GM20431 (cell line): ENCODE measurements around the gene GPR32.

Experiments
- in situ Hi-C: fragments of 300-500 bp; cut with MseI, MboI; formaldehyde crosslinking; loops from one replicate; pipeline ENCODE4 v1.15.0; 2020; ENCODE audit warnings: low sequenced_read_pairs; ENCODE audit not compliant: unreplicated experiment

Gene GPR32

DNA sequence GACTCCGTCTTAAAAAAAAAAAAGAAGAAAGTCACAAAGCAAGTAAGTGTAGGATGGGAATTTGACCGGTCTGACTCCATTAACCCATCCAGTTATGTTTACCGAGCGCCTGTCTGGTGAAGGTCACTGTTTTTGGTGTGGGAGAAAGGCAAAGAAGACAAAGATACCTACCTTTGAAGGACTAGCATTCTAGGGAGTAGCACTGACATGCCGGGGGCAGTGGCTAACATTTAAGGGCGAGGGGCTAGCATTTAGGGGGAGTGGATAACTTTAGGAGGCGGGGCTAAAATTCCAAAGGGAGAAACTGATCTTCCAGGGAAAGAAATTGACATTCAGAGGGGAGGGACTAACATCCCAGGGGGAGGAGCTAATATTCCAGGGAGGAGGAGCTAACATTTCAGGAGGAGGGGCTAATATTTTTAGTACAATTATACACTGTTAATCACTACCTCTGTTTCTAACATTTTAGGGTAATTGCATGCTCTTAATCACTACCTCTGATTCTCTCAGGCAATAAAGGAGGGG, 8.7 kb downstream of the GPR32 start:
- in situ Hi-C loops: loop anchor here (25.0 kb wide), 2 partner anchors 242 to 417 kb away; partner anchors contain the start of gene NAPSA

DNA sequence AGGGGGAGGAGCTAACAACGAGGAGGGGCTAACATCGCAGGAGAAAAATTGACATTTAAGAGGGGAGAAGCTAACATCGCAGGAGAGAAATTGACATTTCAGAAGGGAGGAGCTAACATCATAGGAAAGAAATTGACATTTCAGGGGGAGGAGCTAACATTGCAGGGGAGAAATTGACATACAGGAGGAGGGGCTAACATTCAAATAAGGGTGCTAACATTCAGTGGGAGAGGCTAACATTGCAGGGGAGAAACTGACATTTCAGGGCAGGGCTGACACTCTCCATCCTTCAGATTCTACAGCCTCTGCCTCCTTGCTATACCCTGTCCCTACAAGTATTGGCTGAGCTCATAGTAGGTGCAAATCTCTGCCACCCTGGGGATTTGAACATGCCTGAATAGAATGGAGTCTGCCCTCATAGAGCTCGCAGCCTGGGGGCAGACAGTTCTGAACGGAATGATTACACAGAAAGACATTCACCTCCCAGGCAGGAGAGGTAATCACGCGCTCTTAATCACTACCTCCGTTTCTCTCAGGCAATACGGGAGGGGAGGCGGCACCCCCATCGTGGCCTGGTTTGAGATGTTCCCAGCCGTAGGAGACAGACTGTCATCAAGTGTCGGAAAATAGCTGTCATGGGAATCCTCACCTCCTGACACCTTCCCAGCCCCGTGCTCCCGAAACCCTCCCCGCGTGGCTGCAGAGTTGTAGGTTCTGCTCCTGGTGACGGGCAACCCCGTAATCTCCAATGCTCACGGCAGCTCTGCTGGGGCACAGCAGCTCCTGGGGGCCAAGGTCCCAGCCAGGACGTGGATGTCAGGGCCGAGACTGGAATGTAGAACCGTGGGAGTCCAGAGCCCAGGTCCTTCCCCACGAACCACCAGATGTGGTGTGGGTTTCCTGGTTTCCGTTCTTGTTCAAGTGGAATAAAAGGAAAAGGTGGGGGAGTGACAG, 9.5 kb downstream of the GPR32 start:
- in situ Hi-C loops: loop anchor here (25.0 kb wide), 2 partner anchors 242 to 417 kb away; partner anchors contain the start of gene NAPSA

DNA sequence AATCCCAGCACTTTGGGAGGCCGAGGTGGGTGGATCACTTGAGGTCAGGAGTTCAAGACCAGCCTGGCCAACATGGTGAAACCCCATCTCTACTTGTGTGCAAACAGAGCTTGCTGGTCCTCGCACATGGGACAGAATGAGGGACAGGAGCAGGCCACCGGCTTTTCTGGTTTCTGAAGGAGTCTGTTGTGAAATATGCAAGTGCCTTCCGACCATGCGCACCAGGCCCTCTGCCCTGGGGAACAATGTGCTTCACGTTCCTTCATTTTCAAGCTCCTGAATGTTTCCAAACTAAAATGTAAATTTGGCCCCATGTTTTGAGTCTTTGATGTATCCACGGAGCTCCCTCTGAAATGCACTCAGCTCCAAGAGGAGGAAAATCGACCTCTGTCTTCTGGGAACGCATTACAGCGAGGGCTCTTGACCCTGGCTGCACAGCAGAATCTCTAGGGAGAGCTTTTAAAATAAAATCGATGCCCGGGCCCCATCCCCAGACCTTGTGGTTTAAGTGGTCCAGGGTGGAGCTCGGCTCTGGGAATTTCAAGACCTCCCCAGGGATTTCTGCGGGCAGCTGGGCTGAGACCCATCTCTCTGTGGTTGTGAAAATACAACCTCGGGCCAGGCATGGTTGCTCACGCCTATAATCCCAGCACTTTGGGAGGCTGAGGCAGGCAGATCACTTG, 10.6 kb downstream of the GPR32 start:
- in situ Hi-C loops: loop anchor here (25.0 kb wide), 2 partner anchors 244 to 419 kb away; partner anchors contain the start of gene NAPSA

DNA sequence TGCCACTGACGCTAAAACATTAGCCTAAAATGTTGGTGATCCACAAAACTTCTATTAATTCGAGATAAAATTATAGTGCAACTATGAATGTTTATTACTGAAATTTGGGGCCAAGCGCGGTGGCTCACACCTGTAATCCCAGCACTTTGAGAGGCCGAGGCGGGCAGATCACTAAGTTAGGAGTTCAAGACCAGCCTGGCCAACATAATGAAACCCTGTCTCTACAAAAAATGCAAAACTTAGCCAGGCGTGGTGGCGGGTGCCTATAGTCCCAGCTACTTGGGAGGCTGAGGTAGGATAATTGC, 13.5 kb downstream of the GPR32 start:
- in situ Hi-C loops: loop anchor here (25.0 kb wide), 2 partner anchors 246 to 421 kb away; partner anchors contain the start of gene NAPSA

DNA sequence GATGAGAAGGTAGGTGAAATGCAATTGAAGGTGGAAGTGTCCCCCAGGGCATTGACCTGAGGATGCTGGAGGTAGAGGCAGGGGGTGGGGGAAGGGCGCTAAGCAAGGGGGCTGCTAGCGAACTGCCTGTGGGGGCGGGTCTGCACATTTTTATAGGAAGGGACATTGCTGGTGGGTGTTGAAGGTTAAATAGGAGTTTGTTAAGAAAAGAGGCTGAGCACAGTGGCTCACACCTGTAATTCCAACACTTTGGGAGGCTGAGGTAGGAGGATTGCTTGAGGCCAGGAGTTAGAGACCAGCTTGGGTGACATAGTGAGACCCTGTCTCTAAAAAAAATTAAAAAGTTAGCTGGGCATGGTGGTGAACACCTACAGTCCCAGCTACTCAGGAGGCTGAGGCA, 14.4 kb downstream of the GPR32 start:
- in situ Hi-C loops: loop anchor here (25.0 kb wide), 2 partner anchors 247 to 422 kb away; partner anchors contain the start of gene NAPSA

DNA sequence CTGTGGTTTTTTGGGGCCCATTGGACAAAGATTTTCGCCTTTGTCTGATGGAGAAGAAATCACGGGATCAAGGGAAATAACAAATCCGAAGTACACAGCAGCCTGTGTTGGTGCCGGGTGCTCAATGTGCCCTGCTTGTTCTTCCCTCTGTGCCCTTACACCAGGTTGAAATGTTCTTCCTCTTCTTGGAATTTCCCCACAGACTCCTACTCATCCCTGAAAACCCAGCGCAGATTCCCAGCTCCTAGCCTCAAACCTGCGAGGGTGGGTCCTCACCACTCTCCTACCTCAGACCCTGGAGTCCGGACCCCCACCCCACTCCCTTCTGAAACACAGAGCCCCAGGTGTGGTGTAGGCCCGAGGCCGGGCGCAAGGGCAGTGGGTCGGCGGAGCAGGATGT, 15.1 kb downstream of the GPR32 start:
- in situ Hi-C loops: loop anchor here (25.0 kb wide), 2 partner anchors 248 to 423 kb away; partner anchors contain the start of gene NAPSA

DNA sequence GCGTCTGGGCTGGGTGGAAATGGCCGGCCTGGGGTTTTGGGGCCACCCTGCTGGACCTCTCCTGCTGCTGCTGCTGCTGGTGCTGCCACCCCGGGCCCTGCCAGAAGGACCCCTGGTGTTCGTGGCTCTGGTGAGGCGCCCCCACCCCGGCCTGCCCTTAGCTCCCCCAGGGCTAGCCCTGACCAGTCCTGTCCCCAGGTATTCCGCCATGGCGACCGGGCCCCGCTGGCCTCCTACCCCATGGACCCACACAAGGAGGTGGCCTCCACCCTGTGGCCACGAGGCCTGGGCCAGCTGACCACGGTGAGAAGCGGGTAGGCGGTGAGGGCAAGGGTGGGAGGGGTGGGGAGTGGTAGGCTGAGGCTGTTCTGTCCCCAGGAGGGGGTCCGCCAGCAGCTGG, 20.1 kb downstream of the GPR32 start, which contains the start of gene ACP4:
Gene ACP4, plus strand, starts transcription at position 20 of the 400 bp plus-strand sequence. Its CDS starts 0 bp downstream, at position 20.
- in situ Hi-C loops: loop anchor here (10.0 to 25.0 kb wide), 3 partner anchors 124 to 428 kb away; partner anchors contain the start of genes KLK4 and NAPSA

DNA sequence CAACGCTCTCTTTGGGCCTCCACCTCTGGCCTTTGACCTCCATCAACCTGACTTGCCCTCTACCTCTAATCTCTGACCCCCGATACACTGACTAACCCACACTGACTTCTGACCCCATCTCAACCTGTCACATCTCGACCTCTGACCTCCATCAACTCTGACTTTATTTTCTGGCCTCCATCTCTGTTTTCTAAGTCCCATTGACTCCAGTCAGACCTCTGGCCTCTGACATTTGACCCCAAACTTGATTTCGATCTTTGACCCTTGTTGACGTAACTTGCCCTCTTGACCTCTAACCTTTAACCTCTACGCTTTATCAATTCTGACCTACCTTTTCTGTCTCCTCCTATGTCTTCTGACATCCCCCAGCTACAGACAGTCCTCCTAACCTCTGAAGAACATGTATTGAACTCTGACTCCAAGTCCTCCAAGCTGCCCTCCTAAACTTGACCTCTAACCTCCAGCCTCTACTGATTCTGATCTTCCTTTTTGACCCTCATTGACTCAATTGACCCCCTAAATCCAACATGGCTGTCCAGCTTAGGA, 20.7 kb downstream of the GPR32 start:
- in situ Hi-C loops: loop anchor here (10.0 to 25.0 kb wide), 3 partner anchors 124 to 429 kb away; partner anchors contain the start of genes KLK4 and NAPSA

DNA sequence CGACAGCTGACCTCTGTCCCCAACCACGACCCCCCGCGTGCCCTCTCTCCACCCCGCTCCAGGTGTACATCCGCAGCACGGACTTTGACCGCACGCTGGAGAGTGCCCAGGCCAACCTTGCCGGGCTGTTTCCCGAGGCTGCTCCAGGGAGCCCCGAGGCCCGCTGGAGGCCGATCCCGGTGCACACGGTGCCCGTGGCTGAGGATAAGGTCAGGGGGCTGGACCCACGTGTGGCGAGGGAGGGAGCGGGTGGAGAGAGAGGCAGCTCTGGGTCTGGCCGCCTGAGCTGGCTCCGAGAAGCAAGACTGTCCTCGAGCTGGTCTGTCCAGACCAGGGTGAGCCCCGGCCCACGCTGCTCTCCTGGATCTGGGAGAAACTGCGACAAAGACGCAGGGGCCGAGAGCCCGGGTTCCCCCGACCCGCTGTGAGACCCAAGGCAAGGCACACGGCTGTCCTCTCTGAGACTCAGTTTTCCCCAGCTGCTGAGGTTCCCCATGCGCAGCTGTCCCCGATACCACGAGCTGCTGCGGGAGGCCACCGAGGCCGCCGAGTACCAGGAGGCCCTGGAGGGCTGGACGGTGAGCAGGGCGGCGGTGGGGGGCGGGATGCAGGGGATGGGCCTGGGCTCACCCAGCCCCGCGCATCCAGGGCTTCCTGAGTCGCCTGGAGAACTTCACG, 21.5 kb downstream of the GPR32 start:
- in situ Hi-C loops: loop anchor here (10.0 to 25.0 kb wide), 3 partner anchors 123 to 429 kb away; partner anchors contain the start of genes KLK4 and NAPSA

DNA sequence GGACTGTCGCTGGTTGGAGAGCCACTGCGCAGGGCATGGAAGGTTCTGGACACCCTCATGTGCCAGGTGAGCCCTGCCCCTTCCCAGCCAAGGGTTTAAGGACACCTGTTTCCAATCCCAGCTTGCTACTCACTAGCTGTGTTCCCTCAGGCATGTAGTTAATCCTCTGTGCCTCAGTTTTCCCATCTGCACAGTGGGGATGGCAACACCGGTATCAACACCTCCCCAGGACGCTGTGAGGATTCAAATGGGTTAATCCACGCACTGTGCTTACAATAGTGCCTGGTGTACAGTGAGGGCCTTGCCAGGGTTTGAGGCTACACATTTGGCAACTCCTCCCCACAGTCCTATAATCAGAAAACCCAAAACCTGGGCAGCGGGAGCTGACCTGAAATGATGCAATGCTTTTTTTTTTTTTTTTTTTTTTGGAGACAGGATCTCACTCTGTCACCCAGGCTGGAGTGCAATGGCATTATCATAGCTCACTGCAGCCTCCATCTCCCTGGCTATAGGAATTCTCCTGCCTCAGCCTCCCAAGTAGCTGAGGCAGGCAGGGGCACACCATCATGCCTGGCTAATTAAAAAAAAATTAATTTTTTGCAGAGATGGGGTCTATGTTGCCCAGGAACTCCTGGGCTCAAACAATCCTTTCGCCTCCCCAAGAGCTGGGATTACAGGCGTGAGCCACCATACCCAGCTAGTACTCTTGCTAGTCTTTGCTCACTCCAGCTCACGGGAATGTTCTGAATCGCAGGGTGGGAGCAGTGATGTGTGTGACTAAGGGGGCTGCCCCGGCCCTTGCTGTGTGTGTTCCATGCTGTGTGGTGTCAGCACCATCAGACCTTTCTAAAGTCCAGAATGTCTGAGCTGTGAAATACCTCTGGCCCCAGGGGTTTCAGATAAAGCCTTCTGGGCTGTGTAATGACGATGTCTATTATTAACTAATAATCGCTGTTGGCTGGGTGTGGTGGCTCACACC, 22.3 kb downstream of the GPR32 start:
- in situ Hi-C loops: loop anchor here (10.0 to 25.0 kb wide), 3 partner anchors 122 to 430 kb away; partner anchors contain the start of genes KLK4 and NAPSA

DNA sequence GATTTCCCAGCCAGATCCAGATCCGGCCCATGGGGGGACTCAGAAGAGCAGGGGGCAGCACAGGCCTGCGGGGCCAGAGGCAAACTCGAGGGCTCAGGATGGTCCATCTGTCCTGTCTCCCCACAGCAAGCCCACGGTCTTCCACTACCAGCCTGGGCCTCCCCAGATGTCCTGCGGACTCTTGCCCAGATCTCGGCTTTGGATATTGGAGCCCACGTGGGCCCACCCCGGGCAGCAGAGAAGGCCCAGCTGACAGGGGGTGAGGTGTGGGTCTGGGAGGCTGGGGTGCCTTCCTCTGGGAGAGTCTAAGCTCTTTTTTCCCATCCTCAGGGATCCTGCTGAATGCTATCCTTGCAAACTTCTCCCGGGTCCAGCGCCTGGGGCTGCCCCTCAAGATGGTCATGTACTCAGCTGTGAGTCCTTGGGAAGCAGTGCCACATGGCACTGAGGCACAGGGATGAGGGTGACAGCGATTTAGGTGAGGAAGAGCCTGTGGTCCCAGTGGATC, 23.3 kb downstream of the GPR32 start:
- in situ Hi-C loops: loop anchor here (10.0 to 25.0 kb wide), 3 partner anchors 121 to 431 kb away; partner anchors contain the start of genes KLK4 and NAPSA

DNA sequence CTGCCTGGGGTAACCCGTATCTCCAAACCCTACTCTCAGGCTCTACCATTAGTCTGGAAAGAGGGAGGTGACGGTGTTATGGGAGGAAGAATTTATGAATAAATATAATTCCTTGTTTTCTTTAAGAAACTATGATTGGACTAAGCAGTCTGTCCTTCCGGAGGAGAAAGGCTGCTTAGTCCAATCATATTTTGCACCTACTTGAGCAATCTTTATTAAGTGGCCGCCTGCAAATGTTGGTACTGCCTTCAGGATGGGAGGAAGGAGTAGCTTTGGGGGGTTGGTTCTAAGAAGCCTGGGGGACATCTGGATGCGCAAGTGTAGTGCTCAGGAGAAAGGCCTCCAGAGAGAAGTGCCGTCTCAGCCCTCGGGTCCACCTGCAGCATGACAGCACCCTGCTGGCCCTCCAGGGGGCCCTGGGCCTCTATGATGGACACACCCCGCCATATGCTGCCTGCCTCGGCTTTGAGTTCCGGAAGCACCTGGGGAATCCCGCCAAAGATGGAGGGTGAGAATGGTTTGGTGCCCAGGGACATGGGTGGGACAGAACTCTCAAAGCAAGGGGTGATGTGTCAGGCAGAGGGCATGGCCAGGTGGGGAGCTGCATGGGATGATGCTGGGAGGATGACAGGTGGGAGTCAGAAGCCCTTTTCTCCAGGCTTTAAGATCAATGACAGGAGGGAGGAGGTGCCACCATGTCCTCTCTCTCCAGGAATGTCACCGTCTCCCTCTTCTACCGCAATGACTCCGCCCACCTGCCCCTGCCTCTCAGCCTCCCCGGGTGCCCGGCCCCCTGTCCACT, 24.0 kb downstream of the GPR32 start:
- in situ Hi-C loops: loop anchor here (10.0 to 25.0 kb wide), 3 partner anchors 121 to 432 kb away; partner anchors contain the start of genes KLK4 and NAPSA

DNA sequence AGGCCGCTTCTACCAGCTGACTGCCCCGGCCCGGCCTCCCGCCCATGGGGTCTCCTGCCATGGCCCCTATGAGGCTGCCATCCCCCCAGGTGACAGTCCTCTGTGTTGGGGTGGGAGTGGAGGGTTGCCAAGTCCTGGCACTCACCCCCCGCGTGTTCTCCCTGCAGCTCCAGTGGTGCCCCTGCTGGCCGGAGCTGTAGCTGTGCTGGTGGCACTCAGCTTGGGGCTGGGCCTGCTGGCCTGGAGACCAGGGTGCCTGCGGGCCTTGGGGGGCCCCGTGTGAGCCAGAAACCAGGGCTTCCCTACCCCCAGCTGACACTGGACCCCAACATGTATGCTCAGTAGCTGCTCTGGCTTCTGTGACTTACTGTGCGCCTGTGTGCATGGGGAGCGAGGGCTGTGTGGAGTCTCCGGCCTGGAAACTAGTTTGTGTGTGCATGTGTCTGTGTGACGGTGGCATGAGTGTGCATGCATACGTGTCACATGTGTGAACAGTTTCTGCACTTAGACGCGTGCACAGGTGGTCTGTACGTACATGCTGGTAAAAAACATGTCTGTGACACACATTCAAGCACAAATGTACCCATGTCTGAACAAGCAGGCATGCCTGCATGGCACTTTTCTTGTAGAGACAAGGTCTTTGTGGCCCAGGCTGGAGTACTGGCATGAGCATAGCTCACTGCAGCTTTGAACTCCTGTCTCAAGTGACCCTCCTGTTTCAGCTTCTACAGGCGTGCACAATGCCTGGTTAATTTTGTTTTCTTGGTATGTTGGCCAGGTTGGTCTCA, 24.8 kb downstream of the GPR32 start:
- in situ Hi-C loops: loop anchor here (10.0 to 25.0 kb wide), 3 partner anchors 120 to 433 kb away; partner anchors contain the start of genes KLK4 and NAPSA

DNA sequence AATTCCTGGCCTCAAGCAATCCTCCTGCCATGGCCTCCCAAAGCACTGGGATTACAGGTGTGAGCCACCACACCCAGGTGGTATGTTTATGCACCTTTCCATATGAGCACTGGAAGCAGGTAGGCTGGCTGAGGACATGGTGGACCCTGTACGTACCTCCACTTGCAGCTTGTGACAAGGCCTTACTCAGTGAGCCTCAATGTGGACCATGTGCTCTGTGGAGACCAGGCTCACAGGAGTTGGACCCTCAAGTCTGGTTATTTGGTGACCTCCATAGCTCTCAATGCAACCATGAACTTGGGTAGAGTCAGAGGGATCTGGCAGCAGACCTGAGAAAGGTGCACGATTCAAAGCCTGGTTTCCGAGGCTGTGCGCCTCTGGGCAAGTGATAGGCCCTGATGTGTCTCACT, 25.4 kb downstream of the GPR32 start:
- in situ Hi-C loops: loop anchor here (10.0 to 25.0 kb wide), 3 partner anchors 119 to 433 kb away; partner anchors contain the start of genes KLK4 and NAPSA

DNA sequence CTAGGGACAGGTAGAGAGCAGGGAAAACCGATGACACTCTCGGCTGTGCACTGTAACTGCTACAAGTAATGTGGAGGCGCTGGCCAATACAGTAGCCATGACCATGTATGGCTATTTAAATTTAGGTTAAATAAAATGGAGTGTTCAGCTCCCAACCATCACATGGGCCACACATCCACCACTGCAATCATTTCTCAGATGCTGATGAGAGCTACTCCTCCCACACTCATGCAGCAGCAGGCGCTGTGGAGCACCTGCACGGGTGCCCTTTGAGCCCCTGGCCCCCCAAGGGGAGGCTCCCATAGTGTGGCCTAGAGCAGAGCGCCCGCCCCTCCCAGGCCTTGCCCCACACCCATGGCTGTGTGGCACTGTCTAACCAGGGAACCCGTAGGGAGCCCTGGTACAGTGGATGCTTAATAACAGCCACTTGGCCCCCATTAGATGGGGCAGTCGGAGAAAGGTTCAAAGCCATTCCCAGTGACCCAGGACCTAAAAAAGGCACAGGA, 25.9 kb downstream of the GPR32 start:
- in situ Hi-C loops: loop anchor here (10.0 to 25.0 kb wide), 3 partner anchors 119 to 434 kb away; partner anchors contain the start of genes KLK4 and NAPSA
